COLO668 (cell line): ENCODE data around the gene COL4A1.

Source experiments
- DNase-seq: peaks from one replicate; lab custom pipeline; 2025; ENCODE audit not compliant: unreplicated experiment; lab: John Stamatoyannopoulos, UW

Gene COL4A1

DNA sequence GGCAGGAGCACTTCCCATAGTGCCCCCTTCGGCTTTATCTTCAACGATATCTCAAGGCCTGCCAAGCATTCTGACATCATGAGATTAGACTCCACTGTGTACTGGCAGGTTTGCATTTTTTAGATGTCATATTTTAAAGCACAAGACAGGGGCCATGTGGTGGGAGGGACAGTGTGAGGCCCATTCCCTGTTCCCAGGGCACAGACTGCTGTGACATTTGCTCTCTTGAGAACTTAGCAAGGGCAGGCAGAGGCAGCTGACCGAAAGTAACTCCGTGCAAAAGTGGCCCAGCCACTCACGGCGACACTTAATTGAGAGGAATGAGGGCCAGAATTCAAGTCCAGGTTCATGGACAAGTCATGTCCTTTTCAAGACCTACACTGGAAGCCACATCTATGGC, 201.8 kb downstream of the COL4A1 start:
- DNase-seq, result no peak

DNA sequence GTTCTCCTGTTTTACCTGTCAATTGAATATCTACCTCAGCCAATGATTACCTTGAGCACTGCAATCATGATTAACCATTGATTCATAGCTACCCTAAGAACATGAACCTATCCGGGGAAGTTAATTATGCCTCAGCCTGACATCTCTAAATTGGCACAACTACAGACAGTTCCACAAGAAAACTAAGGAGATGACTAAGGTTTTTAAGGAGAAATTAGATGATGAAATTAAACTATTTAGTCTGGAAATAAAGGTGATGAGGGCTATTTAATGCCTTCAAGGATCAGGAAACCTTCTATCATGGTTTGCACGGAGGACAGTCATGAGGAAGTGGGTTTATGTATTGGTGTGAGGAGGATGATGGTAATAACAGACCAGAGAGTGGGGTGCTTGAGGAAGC, 203.4 kb downstream of the COL4A1 start:
- no peak for DNase-seq

GRCh38 chr13:110103026-110103425, 203.9 kb downstream of the COL4A1 start:
- no peak for DNase-seq

DNA sequence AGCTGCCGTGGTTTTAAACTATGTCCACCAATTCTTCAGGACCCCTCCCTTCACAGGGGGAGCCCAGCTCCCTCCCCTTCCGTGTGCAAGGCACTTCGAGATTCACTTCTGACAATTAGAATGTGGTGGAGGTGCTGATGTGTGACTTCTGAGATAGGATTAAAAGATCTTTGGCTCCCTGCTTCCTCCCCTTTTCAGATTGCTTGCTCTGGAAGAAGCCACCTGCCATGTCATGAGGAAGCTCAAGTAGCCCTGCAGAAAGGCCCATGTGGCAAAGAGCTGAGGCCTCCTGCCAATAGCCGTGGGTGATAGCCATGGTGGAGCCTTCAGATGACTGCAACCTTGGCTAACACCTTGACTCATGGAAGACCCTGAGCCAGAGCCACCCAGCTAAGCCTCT, 204.9 kb downstream of the COL4A1 start:
- no peak for DNase-seq

DNA sequence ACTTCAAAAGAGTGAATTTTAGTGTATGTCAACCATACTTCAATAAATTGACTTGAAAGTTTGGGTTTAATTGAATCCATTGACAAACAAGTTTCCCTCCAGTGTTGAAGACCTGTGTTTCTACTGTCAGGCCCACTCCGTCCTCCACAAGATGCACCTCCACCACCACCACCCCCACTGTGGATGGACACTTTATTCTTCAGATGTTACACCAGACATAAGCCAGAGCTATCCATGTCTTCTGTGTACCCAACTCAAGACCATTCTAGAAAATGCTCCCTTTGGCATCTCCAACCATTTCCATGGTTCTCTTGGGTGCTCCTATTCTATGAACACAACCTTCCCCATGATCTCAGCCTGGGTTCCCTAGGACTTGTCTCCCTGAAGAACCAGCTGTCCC, 207.0 kb downstream of the COL4A1 start:
- DNase-seq, result no peak
